CD8-positive, alpha-beta memory T cell (primary cell): ENCODE results near the gene MAMDC2. TPM values are rescaled to one million over a fixed set of nuclear protein-coding genes. Genes with fewer than 3 reads are reported as not detected.

ENCODE experiments used
- CTCF ChIA-PET: fragments of 350-600 bp; sonication (Branson Sonifier 250); formaldehyde crosslinking; loops from one replicate; lab custom pipeline; 2021; ENCODE audit warnings: antibody characterized with exemption; lab: Charles Lee
- POLR2A ChIA-PET: fragments of 350-600 bp; sonication (Branson Sonifier 250); formaldehyde crosslinking; loops from one replicate; lab custom pipeline; 2021; ENCODE audit warnings: antibody characterized with exemption; lab: Charles Lee
- DNase-seq, 5 donors: peaks; one replicate each; pipeline versions ENCODE4 v3.0.0 to v3.0.0-alpha.2; 2020 to 2022; ENCODE audit warnings: mixed read lengths in 1 of 5
- H3K27ac ChIP-seq: one replicate; pipeline ENCODE4 v1.7.0; 2013; ENCODE audit warnings: low read depth, mild to moderate bottlenecking, low read length, moderate library complexity
- H3K27me3 ChIP-seq: 2 replicates; pipeline ENCODE4 v1.7.0; 2013; ENCODE audit warnings: low read length, mild to moderate bottlenecking; ENCODE audit not compliant: insufficient read depth, poor library complexity, severe bottlenecking
- H3K36me3 ChIP-seq: 2 replicates; pipeline ENCODE4 v1.7.0; 2013; ENCODE audit warnings: mild to moderate bottlenecking, low read length, moderate library complexity; ENCODE audit not compliant: insufficient read depth
- H3K4me1 ChIP-seq: 2 replicates; pipeline ENCODE4 v1.7.0; 2013; ENCODE audit warnings: mild to moderate bottlenecking, low read length, moderate library complexity; ENCODE audit not compliant: insufficient read depth
- H3K4me3 ChIP-seq: 2 replicates; pipeline ENCODE4 v1.7.0; 2013; ENCODE audit warnings: mild to moderate bottlenecking, low read length
- H3K9me3 ChIP-seq: 2 replicates; pipeline ENCODE4 v1.7.0; 2013; ENCODE audit warnings: mild to moderate bottlenecking, low read length
- H3K27ac Mint-ChIP-seq, 8 donors: one replicate each; pipeline ENCODE4 v1.8.0; 2020 to 2021; ENCODE audit warnings: mixed read lengths in 8 of 8, mild to moderate bottlenecking in 6 of 8, inconsistent platforms in 3 of 8, moderate library complexity in 3 of 8
- H3K27me3 Mint-ChIP-seq, 2 donors: one replicate each; pipeline ENCODE4 v1.8.0; 2020 to 2021; ENCODE audit warnings: mixed read lengths in 2 of 2, mild to moderate bottlenecking in 1 of 2, moderate library complexity in 1 of 2
- H3K36me3 Mint-ChIP-seq, 3 donors: one replicate each; pipeline ENCODE4 v1.8.0; 2020 to 2021; ENCODE audit warnings: mixed read lengths in 3 of 3, inconsistent platforms in 1 of 3, mild to moderate bottlenecking in 1 of 3
- H3K4me1 Mint-ChIP-seq, 3 donors: one replicate each; pipeline ENCODE4 v1.8.0; 2020 to 2021; ENCODE audit warnings: mixed read lengths in 3 of 3, inconsistent platforms in 1 of 3, mild to moderate bottlenecking in 1 of 3
- H3K4me3 Mint-ChIP-seq, 7 donors: one replicate each; pipeline ENCODE4 v1.8.0; 2020 to 2021; ENCODE audit warnings: mixed read lengths in 7 of 7, mild to moderate bottlenecking in 6 of 7, moderate library complexity in 4 of 7, inconsistent platforms in 2 of 7
- H3K9me3 Mint-ChIP-seq, 5 donors: one replicate each; pipeline ENCODE4 v1.8.0; 2020 to 2022; ENCODE audit warnings: mixed read lengths in 5 of 5, mild to moderate bottlenecking in 3 of 5, moderate library complexity in 2 of 5, inconsistent platforms in 1 of 5
- polyA plus RNA-seq: library from polyadenylated mRNA; unstranded; fragments of 300-500 nt; fragmentation: Illumina TruSeq; gene quantifications from one replicate; pipeline ENCODE4 v1.2.3, GENCODE V29; 2021
- total RNA-seq, 2 experiments: library from RNA; stranded (reverse); gene quantifications; one replicate each; pipeline ENCODE4 v1.2.3, GENCODE V29; 2021

Gene MAMDC2
- total and polyA plus RNA-seq, 3 experiments from 2014 or later = 0.10 TPM; not detected in 2

GRCh38 chr9:70042461-70043215 is 1.0 kb upstream of the MAMDC2 start:
- H3K4me1 ChIP-seq = no peaks in the 10 kb centered on the region
- peaks cover 0 to 11% (median 5%) of the 10 kb centered on the region in 5 donors for H3K9me3 Mint-ChIP-seq
- peak overlapping the region in 2 of 7 donors; percentile 2 to 6 for H3K4me3 Mint-ChIP-seq
- H3K36me3 ChIP-seq = no peaks in the 10 kb centered on the region
- peaks cover 0 to 3% (median 0%) of the 10 kb centered on the region in 3 donors for H3K36me3 Mint-ChIP-seq
- H3K9me3 ChIP-seq = peaks cover 5% of the 10 kb centered on the region
- H3K4me1 Mint-ChIP-seq = peaks cover 11 to 20% (median 11%) of the 10 kb centered on the region in 3 donors
- ChIA-PET CTCF (no interaction called here), POLR2A (no interaction called here)
- no peaks in the 10 kb centered on the region for H3K27me3 ChIP-seq
- no peak for DNase-seq
- no peak overlapping the region for H3K4me3 ChIP-seq
- H3K27me3 Mint-ChIP-seq = peaks cover 38 to 49% of the 10 kb centered on the region in 2 donors
- H3K27ac ChIP-seq = no peak overlapping the region
- no peak overlapping the region for H3K27ac Mint-ChIP-seq

DNA sequence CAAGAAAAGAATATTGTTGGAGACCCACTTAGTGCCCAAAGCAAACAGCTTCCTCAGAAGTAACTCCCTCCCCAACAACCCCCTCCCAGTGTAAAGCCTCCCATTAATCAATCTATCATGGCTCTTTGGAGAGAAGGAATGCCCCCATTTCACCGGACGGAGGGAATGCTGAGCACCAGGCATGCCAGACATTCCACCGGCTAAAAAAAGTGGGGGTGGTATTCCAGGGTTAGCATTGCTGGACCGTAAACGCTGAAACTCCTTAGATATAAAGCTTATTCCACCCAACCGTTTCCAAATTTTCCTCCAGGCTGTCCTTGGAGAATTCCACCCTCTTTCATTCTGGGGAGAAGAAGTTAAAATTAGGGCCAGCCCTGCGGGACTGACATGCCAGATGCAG is 363 bp upstream of the MAMDC2 start:
- H3K4me3 ChIP-seq = no peak overlapping the region
- no peaks in the 10 kb centered on the region for H3K4me1 ChIP-seq
- Mint-ChIP-seq H3K9me3 (peaks cover 0 to 7% (median 2%) of the 10 kb centered on the region in 5 donors), H3K27me3 (peaks cover 35 to 54% of the 10 kb centered on the region in 2 donors), H3K4me3 (peak overlapping the region in 1 of 7 donors; percentile 6), H3K4me1 (peaks cover 11 to 20% (median 11%) of the 10 kb centered on the region in 3 donors), H3K27ac (no peak overlapping the region), H3K36me3 (no peaks in the 10 kb centered on the region)
- H3K27me3 ChIP-seq = no peaks in the 10 kb centered on the region
- no peak for DNase-seq
- peaks cover 1% of the 10 kb centered on the region for H3K9me3 ChIP-seq
- CTCF ChIA-PET = no interaction called here
- POLR2A ChIA-PET = no interaction called here
- no peaks in the 10 kb centered on the region for H3K36me3 ChIP-seq
- H3K27ac ChIP-seq = no peak overlapping the region

DNA sequence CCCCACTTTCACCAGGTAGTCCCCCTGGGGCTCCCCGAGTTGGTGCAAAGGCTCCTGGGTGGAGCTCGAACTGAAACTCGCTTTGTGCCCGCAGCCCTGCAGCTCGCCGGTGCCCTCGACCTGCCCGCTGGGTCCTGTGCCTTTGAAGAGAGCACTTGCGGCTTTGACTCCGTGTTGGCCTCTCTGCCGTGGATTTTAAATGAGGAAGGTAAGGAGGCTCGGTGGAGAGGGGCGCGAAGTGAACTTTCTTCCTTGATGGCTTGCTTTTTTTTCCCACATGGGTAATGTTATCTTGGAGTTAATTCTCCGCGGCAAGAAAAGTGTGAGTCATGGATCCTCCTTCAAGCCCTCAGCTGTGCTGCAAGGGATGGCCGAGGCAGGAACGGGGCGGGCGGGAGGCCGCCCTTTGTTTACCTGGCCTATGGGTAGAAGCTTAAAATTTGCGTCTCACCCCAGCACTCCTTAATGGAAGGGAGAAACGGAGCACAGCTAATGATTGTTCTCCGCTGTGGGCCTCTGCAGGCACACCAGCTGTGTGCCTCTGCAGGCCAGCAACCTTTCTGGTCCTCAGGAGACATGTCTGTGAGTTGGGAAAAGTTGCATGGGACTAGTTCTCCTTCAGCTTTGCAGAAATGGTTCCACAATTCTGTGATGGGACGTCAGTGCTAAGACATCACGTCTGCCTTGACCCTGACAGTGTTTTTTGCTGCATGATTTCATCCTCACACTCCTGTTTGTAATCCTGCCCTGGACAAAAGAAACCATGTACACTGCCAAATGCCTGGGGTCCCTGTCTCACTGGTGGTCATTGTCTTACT is 1.1 kb downstream of the MAMDC2 start:
- H3K27ac ChIP-seq = no peak overlapping the region
- peaks cover 11 to 20% (median 11%) of the 10 kb centered on the region in 3 donors for H3K4me1 Mint-ChIP-seq
- peaks cover 0 to 6% (median 0%) of the 10 kb centered on the region in 5 donors for H3K9me3 Mint-ChIP-seq
- H3K36me3 ChIP-seq = no peaks in the 10 kb centered on the region
- H3K4me1 ChIP-seq = no peaks in the 10 kb centered on the region
- H3K9me3 ChIP-seq = no peaks in the 10 kb centered on the region
- no peak overlapping the region for H3K4me3 ChIP-seq
- no peak for DNase-seq
- CTCF ChIA-PET = no interaction called here
- H3K27me3 ChIP-seq = no peaks in the 10 kb centered on the region
- peaks cover 31 to 58% of the 10 kb centered on the region in 2 donors for H3K27me3 Mint-ChIP-seq
- POLR2A ChIA-PET = no interaction called here
- H3K36me3 Mint-ChIP-seq = no peaks in the 10 kb centered on the region
- no peak overlapping the region for H3K27ac Mint-ChIP-seq
- H3K4me3 Mint-ChIP-seq = peak overlapping the region in 6 of 7 donors; percentile 27 to 57 (median 40)

DNA sequence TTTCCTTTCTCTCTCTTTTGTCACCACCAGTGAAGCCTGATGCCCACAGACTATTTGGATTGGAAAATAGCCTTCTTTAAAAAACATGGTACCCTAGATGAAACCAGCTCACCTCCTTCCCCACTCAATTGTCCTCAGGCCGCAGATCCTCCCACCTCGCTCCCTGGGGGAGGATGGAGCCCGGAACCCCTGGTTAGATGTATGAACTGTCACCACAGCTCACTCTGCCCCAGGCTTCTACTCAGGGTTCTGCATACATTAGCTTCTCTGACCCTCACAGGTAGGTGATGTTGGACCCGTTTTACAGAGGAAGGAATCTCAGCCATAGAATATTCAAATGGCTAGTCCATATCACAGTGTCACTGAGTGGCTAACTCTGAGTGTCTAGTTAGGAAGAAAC is 1.8 kb downstream of the MAMDC2 start:
- ChIA-PET CTCF (no interaction called here), POLR2A (no interaction called here)
- no peaks in the 10 kb centered on the region for H3K9me3 ChIP-seq
- no peak for DNase-seq
- Mint-ChIP-seq H3K4me3 (peak overlapping the region in 2 of 7 donors; percentile 32 to 57), H3K36me3 (no peaks in the 10 kb centered on the region), H3K27ac (no peak overlapping the region), H3K4me1 (peaks cover 11 to 20% (median 11%) of the 10 kb centered on the region in 3 donors), H3K9me3 (peaks cover 0 to 6% (median 0%) of the 10 kb centered on the region in 5 donors), H3K27me3 (peaks cover 32 to 64% of the 10 kb centered on the region in 2 donors)
- H3K4me1 ChIP-seq = no peaks in the 10 kb centered on the region
- H3K36me3 ChIP-seq = no peaks in the 10 kb centered on the region
- no peak overlapping the region for H3K4me3 ChIP-seq
- no peak overlapping the region for H3K27ac ChIP-seq
- H3K27me3 ChIP-seq = no peaks in the 10 kb centered on the region

GRCh38 chr9:70046274-70047070 is 2.8 kb downstream of the MAMDC2 start:
- Histone ChIP-seq H3K36me3 (no peaks in the 10 kb centered on the region), H3K9me3 (no peaks in the 10 kb centered on the region), H3K27ac (no peak overlapping the region), H3K27me3 (no peaks in the 10 kb centered on the region), H3K4me1 (no peaks in the 10 kb centered on the region), H3K4me3 (no peak overlapping the region)
- CTCF ChIA-PET = no interaction called here
- H3K4me1 Mint-ChIP-seq = peaks cover 11 to 20% (median 11%) of the 10 kb centered on the region in 3 donors
- no peak for DNase-seq
- H3K4me3 Mint-ChIP-seq = no peak overlapping the region
- H3K9me3 Mint-ChIP-seq = peaks cover 0 to 6% (median 0%) of the 10 kb centered on the region in 5 donors
- peaks cover 30 to 63% of the 10 kb centered on the region in 2 donors for H3K27me3 Mint-ChIP-seq
- peak overlapping the region in 1 of 8 donors; percentile 52 for H3K27ac Mint-ChIP-seq
- POLR2A ChIA-PET = no interaction called here
- H3K36me3 Mint-ChIP-seq = no peaks in the 10 kb centered on the region

DNA sequence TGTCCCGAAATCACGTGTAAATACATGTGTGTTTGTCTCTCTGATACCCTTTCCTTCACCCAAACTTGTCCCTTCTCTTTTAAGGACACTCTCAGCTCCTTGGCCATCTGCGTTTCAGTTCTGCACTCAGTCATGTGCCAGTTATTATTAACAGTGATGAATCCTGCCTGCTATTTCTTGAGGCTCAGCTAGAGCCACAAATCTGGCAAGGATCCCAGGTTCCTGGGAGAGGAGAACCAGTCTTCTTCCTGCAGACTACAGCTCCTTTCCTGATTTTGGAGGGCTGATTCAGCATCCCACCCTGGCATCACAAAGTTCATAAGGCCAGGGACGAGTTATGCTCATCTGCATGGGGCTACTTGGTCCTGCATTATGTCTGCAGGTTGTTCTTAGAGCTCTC is 5.6 kb downstream of the MAMDC2 start:
- no peak for DNase-seq
- H3K27ac Mint-ChIP-seq = no peak overlapping the region
- H3K4me1 Mint-ChIP-seq = peaks cover 9 to 13% (median 11%) of the 10 kb centered on the region in 3 donors
- H3K27me3 ChIP-seq = no peaks in the 10 kb centered on the region
- peaks cover 0 to 5% (median 0%) of the 10 kb centered on the region in 5 donors for H3K9me3 Mint-ChIP-seq
- no peak overlapping the region for H3K27ac ChIP-seq
- H3K4me1 ChIP-seq = no peaks in the 10 kb centered on the region
- H3K4me3 Mint-ChIP-seq = no peak overlapping the region
- H3K9me3 ChIP-seq = no peaks in the 10 kb centered on the region
- H3K36me3 ChIP-seq = no peaks in the 10 kb centered on the region
- ChIA-PET CTCF (no interaction called here), POLR2A (no interaction called here)
- peaks cover 24 to 66% of the 10 kb centered on the region in 2 donors for H3K27me3 Mint-ChIP-seq
- H3K36me3 Mint-ChIP-seq = no peaks in the 10 kb centered on the region
- no peak overlapping the region for H3K4me3 ChIP-seq

DNA sequence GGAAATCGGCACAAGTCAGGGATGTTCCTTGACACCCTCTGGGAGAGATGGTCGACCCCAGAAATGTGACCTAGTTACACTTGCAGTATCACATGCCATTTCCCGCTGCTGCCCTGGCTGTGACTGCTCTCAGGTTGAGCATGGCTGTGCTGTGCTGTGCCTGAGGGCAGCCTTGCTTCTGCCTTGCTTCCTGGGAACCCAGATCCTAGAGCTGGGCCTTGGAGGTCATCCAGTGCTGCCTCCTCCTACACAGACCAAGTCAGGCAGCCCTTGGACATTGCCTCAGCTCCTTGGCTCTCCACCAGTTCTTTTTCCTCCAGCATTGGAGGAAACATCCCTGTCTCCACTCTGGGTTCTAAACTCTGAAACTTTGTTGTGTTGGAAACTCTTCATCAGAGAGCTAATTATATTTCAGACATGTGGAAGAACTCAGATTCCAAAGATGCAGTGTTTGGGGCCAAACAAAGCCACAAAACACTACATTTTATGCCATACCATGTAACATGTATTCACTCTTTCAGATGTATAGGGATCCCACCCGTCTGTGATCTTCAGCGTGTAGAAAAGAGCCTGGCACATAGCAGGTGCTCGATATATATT is 6.1 kb downstream of the MAMDC2 start:
- Mint-ChIP-seq H3K4me3 (no peak overlapping the region), H3K4me1 (peaks cover 5 to 8% (median 7%) of the 10 kb centered on the region in 3 donors), H3K27me3 (peaks cover 19 to 61% of the 10 kb centered on the region in 2 donors), H3K27ac (no peak overlapping the region), H3K36me3 (no peaks in the 10 kb centered on the region), H3K9me3 (peaks cover 0 to 6% (median 0%) of the 10 kb centered on the region in 5 donors)
- Histone ChIP-seq H3K27me3 (no peaks in the 10 kb centered on the region), H3K9me3 (no peaks in the 10 kb centered on the region), H3K36me3 (no peaks in the 10 kb centered on the region), H3K4me3 (no peak overlapping the region), H3K4me1 (no peaks in the 10 kb centered on the region), H3K27ac (no peak overlapping the region)
- CTCF ChIA-PET = no interaction called here
- DNase-seq = no peak
- POLR2A ChIA-PET = no interaction called here
